Hematopoietic multipotent progenitor cell treated with erythropoietin and hydrocortisone succinate and interleukin-3 and kit ligand, for 17 days (in vitro differentiated cells): ENCODE measurements around the gene S100Z.

Source experiments
- DNase-seq: peaks from one replicate; pipeline ENCODE4 v3.0.0-alpha.2; 2015; ENCODE audit warnings: low spot score

The S100Z gene

DNA sequence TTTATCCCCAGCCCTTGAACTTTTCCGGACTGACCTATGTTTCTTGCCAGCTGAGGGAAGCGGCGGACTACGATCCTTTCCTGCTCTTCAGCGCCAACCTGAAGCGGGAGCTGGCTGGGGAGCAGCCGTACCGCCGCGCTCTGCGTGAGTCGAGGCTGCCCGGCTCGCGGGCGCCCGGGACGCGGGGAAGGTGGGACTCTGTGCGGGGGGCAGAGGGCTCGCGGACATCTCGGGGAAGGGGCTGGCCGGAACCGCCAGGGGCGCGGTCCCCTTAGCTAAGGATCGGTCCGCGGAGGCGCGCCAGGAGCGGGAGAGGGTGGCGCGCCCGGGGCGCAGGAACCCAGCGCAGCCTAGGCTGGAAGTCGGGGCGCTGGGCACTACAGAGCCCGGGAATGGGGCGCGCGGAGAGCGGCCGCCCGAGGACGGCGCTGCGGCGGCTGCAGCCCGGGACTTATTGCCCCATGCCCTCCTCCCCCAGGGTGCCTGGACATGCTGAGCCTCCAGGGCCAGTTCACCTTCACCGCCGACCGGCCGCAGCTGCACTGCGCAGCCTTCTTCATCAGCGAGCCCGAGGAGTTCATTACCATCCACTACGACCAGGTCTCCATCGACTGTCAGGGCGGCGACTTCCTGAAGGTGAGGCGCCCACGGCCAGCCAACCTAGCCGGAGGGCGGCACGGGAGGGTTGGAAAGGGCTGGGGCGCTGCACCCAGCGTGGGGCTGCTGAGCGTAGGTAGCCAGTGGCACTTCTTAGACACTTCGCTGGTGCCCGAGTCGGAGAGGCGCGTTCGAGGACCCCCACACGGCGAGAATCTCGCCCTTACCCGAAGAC lies 104.0 kb downstream of the S100Z start:
- DNase-seq: no peak

DNA sequence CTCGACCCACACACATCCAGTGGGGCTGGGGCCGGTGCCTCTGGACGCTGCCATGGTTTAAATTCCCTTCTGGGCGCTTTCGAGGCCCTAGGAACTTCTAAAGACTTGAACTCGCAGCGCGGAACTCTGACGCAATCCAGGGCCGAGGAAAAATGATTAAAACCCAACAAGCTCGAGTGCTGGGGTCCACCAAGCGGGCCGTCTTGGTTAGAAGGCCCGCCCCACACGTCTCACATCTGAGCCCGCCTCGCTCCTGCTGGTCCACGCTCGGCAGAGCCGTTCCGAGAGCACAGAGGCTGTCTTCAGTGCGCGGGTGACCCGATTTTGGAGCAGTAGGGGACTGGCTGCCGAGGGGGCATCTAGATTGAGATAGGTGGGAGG lies 104.6 kb downstream of the S100Z start:
- no peak for DNase-seq

DNA sequence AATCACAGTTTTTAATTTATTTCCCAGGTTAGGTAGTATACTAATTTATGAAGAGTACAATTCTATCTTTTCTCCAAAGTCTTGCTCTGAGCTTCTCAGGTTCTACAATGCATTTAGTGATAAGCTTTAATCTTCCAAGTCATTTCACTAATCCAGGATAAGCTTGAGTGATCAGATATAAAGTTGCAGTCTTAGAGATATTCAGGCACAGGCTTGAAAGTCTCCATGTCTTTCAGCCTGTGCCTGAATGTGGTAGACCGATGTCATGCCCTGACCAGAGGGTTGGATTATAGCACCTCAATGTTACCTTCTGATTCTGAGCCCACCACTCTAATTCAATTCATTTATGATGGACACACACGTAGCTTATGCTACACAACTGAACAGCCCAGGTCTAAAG lies 106.2 kb downstream of the S100Z start:
- DNase-seq: no peak

DNA sequence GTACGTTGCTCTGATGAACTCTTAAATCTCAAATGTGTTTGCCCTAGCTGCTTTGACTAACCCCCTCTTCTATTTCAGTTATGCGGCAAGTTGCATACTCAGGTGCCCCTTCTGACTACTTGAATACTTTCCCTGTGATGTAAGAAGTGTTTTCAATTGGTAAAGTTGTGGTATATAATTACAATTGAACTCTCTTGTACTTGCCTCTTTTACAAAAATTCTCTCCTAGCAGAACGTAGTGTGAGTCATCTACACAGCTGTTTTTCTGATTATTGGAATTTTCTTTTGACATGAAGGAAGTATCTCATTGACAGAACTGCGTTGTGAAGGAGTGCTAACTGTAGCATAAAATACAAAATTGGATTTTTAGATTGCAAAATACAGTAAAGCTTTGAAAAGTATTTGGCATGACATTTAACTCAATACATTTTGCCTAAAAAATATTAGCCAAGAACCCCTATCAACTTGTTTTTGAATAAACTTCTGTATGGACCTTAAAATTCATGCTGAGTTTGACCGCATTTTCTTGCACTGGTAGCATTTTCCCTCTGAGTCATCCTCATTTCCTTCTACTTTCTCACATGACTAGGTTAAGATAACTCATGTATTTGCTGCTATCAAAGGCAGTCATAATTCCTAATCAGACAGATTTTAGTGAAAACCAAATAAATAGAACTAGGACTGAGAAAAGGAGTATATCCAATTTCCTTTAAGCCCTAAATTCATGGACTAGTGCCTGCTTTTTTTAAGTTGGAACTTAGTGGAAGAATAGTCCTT lies 109.4 kb downstream of the S100Z start:
- DNase-seq: peak; percentile 72

DNA sequence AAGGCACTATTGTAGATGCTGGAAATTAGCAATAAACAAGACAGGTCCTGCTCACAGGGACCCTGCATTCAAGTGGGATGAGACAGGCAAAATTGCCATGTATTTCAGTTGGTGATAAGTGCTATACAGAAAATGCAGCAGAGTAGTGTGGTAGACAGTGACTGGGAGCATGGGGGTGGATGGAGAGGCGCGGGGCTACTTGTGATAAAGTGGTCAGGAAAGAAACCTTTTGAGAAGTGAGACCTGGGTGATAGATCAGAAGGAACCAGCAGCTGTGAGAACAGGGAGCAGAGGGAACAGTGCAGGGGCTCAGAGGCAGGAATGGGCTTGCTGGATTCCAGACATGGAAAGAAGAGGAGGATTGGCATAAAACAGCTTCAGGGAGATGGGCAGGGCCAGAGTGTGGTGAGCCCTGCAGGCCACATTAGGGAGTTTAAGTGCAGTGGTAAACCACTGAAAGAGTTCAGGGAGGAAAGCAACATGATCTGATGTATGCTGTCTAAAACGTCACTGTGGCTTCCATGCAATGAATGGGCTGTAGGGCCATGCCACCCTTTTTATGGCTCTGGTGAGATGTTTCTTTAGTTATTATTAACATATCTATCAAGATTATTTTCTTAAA lies 110.3 kb downstream of the S100Z start:
- no peak for DNase-seq

DNA sequence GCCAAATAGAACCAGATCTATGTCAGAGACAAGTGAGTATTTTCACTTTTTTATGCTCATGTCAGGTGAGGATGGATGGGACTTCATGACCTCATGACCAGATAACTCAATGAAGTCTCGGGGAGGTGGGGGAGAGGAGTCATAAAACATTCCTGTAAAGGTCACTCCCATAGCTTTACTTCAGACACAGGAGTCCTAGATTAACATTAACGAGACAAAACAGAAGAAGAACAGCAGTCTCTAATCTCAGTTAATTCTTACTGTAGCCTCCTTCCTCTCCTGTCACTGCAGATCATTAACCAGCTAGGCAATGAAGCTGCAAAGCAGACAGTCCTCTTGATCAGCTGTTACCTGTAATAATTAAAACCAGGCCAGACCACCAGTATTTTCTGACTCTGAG lies 114.2 kb downstream of the S100Z start:
- no peak for DNase-seq
